ENCODE data around the gene EVA1A. TPM values are rescaled to one million over a fixed set of nuclear protein-coding genes. Genes with fewer than 3 reads are reported as not detected.

EVA1A gene
- total and polyA plus RNA-seq, 4 donors = 45.7 to 206 (median 100) TPM

DNA sequence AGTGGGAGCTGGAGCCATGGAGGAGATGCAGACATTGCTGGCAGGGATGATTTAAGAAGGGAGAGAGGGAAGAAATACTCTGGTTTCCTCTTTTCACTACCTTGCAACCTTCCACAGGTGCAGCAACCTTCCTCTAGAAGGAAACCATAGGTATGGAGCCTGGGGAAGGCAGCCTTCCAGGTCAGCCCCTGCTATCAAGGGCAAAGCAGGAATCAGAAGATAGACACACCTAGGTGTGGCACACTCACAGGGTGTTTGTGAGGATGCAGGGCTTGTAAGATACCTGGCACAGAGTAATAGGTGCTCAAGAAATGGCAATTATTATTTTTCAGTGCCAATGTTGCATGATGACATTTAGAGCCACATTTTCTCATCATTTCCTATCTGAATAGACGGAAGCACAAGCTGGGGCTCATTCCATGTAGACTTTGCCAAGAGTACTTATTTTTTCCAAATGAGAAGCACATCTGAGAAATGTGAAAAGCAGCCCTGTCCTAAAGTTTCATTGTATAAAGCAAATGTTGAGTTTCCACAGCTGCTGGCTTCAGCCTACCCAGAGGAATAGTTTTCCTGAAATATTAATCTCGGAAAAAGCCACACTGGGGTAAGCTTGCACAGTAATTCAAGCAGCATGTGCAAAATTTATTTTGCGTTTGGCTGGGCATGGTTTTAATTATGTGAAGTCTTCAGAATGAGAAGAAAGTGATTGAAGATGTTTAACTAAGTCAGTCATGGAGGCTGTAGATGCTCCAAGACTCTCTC is 20.6 kb downstream of the EVA1A start:
- H3K4me3 ChIP-seq (ENCODE audit: low read depth in 1 of 3, low read length in 3 of 3) = no peak overlapping the region
- H3K4me1 ChIP-seq (ENCODE audit: control insufficient read depth in 4 of 4, insufficient read depth in 4 of 4, low read length in 3 of 4) = no peaks in the 10 kb centered on the region
- no peak for DNase-seq (ENCODE audit: low spot score)
- H3K36me3 ChIP-seq (ENCODE audit: control insufficient read depth in 4 of 4, insufficient read depth in 3 of 4, low read depth in 1 of 4, low read length in 3 of 4) = peaks cover 0 to 4% (median 0%) of the 10 kb centered on the region in 4 donors
- WGBS = 93% methylated on average over 3 of the region's 3 CpGs
- H3K27ac ChIP-seq (ENCODE audit: low read depth in 1 of 2, low read length in 2 of 2) = no peak overlapping the region
- no peaks in the 10 kb centered on the region for H3K27me3 ChIP-seq (ENCODE audit: control insufficient read depth in 4 of 4, insufficient read depth in 4 of 4, low read length in 3 of 4)
- TF ChIP-seq NR2F2 (IDR thresholded peaks at IDR 0.05) (no peak), JUND (IDR thresholded peaks at IDR 0.05) (no peak), HNF4G (IDR thresholded peaks at IDR 0.05) (no peak), RXRA (IDR thresholded peaks at IDR 0.05) (no peak), EGR1 (IDR thresholded peaks at IDR 0.05; ENCODE audit: low read depth in 2 of 2) (no peak), TAF1 (conservative IDR thresholded peaks at IDR 0.05) (no peak), HNF4A (conservative IDR thresholded peaks at IDR 0.05) (no peak), FOXA1 (IDR thresholded peaks at IDR 0.05) (no peak), YY1 (IDR thresholded peaks at IDR 0.05) (no peak), GABPA (IDR thresholded peaks at IDR 0.05 in 1 of 2, conservative IDR thresholded peaks at IDR 0.05 in 1 of 2) (no peak)
- TF ChIP-seq, protein P1, sequence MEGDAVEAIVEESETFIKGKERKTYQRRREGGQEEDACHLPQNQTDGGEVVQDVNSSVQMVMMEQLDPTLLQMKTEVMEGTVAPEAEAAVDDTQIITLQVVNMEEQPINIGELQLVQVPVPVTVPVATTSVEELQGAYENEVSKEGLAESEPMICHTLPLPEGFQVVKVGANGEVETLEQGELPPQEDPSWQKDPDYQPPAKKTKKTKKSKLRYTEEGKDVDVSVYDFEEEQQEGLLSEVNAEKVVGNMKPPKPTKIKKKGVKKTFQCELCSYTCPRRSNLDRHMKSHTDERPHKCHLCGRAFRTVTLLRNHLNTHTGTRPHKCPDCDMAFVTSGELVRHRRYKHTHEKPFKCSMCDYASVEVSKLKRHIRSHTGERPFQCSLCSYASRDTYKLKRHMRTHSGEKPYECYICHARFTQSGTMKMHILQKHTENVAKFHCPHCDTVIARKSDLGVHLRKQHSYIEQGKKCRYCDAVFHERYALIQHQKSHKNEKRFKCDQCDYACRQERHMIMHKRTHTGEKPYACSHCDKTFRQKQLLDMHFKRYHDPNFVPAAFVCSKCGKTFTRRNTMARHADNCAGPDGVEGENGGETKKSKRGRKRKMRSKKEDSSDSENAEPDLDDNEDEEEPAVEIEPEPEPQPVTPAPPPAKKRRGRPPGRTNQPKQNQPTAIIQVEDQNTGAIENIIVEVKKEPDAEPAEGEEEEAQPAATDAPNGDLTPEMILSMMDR (IDR thresholded peaks at IDR 0.05; ENCODE audit: low read depth, low read length, missing input control) = no peak
- TF ChIP-seq, protein P2, sequence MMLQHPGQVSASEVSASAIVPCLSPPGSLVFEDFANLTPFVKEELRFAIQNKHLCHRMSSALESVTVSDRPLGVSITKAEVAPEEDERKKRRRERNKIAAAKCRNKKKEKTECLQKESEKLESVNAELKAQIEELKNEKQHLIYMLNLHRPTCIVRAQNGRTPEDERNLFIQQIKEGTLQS (IDR thresholded peaks at IDR 0.05) = no peak
- no peaks in the 10 kb centered on the region for H3K9me3 ChIP-seq (ENCODE audit: control insufficient read depth in 4 of 4, low read length in 3 of 4)
- H3K9ac ChIP-seq (ENCODE audit: low read depth in 1 of 2, low read length in 2 of 2) = no peak overlapping the region

DNA sequence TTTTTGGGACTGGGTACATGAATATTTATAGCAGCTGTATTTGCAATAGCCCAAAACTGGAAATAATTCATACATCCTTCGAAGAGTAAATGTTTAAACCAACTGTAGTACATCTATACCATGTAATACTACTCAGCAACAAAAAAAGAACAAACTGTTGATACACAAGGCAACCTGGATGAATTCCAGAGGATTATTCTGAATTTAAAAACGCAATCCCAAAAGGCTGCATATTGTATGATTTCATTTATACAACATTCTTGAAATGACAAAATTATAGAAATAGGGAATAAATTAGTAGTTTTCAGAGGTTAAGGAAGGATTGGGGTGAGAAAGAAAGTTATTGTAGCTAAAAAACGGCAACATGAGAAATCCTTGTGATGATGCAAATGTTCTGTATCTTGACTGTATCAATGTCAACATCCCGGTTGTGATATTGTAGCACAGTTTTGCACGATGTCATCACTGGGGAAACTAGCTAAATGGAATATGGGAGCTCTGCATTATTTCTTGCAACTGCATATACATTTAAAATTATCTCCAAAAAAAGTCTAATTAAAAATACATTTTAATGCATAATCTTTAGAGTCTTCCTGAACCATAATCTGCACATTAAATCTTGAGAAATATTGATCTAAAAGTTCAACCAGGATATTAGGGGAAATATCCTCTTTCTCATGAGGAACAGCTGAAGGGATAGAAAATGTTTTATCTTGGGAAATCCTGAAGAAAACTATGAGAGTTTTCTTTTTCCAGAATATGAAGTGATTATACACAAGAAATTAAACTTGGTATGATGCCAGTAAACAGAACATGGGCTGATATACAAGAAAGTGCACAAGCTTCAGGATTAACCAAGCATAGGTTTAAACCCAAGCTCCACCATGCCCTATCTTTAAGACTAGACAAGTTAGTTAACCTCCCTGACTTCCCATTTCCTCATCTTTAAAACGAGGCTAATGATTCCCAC is 21.9 kb downstream of the EVA1A start:
- H3K4me3 ChIP-seq (ENCODE audit: low read depth in 1 of 3, low read length in 3 of 3) = no peak overlapping the region
- no peaks in the 10 kb centered on the region for H3K27me3 ChIP-seq (ENCODE audit: control insufficient read depth in 4 of 4, insufficient read depth in 4 of 4, low read length in 3 of 4)
- no peaks in the 10 kb centered on the region for H3K4me1 ChIP-seq (ENCODE audit: control insufficient read depth in 4 of 4, insufficient read depth in 4 of 4, low read length in 3 of 4)
- H3K9ac ChIP-seq (ENCODE audit: low read depth in 1 of 2, low read length in 2 of 2) = no peak overlapping the region
- H3K9me3 ChIP-seq (ENCODE audit: control insufficient read depth in 4 of 4, low read length in 3 of 4) = no peaks in the 10 kb centered on the region
- DNase-seq (ENCODE audit: low spot score) = no peak
- H3K36me3 ChIP-seq (ENCODE audit: control insufficient read depth in 4 of 4, insufficient read depth in 3 of 4, low read depth in 1 of 4, low read length in 3 of 4) = peaks cover 0 to 4% (median 0%) of the 10 kb centered on the region in 4 donors
- 83% methylated on average over 6 of the region's 6 CpGs for WGBS
- no peak overlapping the region for H3K27ac ChIP-seq (ENCODE audit: low read depth in 1 of 2, low read length in 2 of 2)
- TF ChIP-seq, protein P3, sequence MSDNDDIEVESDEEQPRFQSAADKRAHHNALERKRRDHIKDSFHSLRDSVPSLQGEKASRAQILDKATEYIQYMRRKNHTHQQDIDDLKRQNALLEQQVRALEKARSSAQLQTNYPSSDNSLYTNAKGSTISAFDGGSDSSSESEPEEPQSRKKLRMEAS (IDR thresholded peaks at IDR 0.05) = no peak
- TF ChIP-seq, protein P4, sequence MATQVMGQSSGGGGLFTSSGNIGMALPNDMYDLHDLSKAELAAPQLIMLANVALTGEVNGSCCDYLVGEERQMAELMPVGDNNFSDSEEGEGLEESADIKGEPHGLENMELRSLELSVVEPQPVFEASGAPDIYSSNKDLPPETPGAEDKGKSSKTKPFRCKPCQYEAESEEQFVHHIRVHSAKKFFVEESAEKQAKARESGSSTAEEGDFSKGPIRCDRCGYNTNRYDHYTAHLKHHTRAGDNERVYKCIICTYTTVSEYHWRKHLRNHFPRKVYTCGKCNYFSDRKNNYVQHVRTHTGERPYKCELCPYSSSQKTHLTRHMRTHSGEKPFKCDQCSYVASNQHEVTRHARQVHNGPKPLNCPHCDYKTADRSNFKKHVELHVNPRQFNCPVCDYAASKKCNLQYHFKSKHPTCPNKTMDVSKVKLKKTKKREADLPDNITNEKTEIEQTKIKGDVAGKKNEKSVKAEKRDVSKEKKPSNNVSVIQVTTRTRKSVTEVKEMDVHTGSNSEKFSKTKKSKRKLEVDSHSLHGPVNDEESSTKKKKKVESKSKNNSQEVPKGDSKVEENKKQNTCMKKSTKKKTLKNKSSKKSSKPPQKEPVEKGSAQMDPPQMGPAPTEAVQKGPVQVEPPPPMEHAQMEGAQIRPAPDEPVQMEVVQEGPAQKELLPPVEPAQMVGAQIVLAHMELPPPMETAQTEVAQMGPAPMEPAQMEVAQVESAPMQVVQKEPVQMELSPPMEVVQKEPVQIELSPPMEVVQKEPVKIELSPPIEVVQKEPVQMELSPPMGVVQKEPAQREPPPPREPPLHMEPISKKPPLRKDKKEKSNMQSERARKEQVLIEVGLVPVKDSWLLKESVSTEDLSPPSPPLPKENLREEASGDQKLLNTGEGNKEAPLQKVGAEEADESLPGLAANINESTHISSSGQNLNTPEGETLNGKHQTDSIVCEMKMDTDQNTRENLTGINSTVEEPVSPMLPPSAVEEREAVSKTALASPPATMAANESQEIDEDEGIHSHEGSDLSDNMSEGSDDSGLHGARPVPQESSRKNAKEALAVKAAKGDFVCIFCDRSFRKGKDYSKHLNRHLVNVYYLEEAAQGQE (IDR thresholded peaks at IDR 0.05) = no peak
- TF ChIP-seq FOXA2 (IDR thresholded peaks at IDR 0.05) (no peak), GABPA (IDR thresholded peaks at IDR 0.05 in 1 of 2, conservative IDR thresholded peaks at IDR 0.05 in 1 of 2) (no peak), NR2F2 (IDR thresholded peaks at IDR 0.05) (no peak), EGR1 (IDR thresholded peaks at IDR 0.05; ENCODE audit: low read depth in 2 of 2) (no peak), RAD21 (IDR thresholded peaks at IDR 0.05) (no peak), HNF4A (conservative IDR thresholded peaks at IDR 0.05) (no peak), RXRA (IDR thresholded peaks at IDR 0.05) (no peak), FOXA1 (IDR thresholded peaks at IDR 0.05) (no peak), JUND (IDR thresholded peaks at IDR 0.05) (no peak), TAF1 (conservative IDR thresholded peaks at IDR 0.05) (no peak), SP1 (IDR thresholded peaks at IDR 0.05) (no peak), HNF4G (IDR thresholded peaks at IDR 0.05) (no peak)
- TF ChIP-seq, protein P5, sequence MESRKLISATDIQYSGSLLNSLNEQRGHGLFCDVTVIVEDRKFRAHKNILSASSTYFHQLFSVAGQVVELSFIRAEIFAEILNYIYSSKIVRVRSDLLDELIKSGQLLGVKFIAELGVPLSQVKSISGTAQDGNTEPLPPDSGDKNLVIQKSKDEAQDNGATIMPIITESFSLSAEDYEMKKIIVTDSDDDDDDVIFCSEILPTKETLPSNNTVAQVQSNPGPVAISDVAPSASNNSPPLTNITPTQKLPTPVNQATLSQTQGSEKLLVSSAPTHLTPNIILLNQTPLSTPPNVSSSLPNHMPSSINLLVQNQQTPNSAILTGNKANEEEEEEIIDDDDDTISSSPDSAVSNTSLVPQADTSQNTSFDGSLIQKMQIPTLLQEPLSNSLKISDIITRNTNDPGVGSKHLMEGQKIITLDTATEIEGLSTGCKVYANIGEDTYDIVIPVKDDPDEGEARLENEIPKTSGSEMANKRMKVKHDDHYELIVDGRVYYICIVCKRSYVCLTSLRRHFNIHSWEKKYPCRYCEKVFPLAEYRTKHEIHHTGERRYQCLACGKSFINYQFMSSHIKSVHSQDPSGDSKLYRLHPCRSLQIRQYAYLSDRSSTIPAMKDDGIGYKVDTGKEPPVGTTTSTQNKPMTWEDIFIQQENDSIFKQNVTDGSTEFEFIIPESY (IDR thresholded peaks at IDR 0.05) = no peak
- TF ChIP-seq, protein P1 (IDR thresholded peaks at IDR 0.05; ENCODE audit: low read depth, low read length, missing input control) = no peak
- TF ChIP-seq, protein P2 (IDR thresholded peaks at IDR 0.05) = no peak
